H1 (cell line): ENCODE data around the gene PAQR4. TPM values are rescaled to one million over a fixed set of nuclear protein-coding genes. Genes with fewer than 3 reads are reported as not detected.

ENCODE experiments used
- BRCA1 ChIP-seq: IDR thresholded peaks from 2 replicates; pipeline ENCODE4 v1.6.1; 2012; ENCODE audit warnings: low read depth, low read length, improper control_type of control experiment
- KDM5A ChIP-seq: fragments of 200-600 bp; IDR thresholded peaks from 2 replicates; pipeline ENCODE4 v1.7.1; 2012; ENCODE audit warnings: mild to moderate bottlenecking, low read length, inconsistent platforms, mixed read lengths
- RXRA ChIP-seq: IDR thresholded peaks from 2 replicates; pipeline ENCODE4 v1.6.1; 2011; ENCODE audit warnings: low read depth, mild to moderate bottlenecking, low read length, moderate library complexity; ENCODE audit not compliant: insufficient read depth
- SUZ12 ChIP-seq: fragments of 200-600 bp; sonication (generic); IDR thresholded peaks from 2 replicates; pipeline ENCODE4 v1.6.1; 2012; ENCODE audit warnings: mild to moderate bottlenecking, inconsistent platforms, low read length, moderate library complexity, mixed read lengths
- polyA plus RNA-seq, 7 experiments: library from polyadenylated mRNA; depleted of rRNA in 3 of 7; stranded (reverse) in 5 of 7; unstranded in 2 of 7; fragments of >200 nt in 5 of 7; fragments of 200-250 nt in 2 of 7; gene quantifications; 1 replicate in 5 of 7; 2 replicates in 1 of 7; 4 replicates in 1 of 7; pipeline versions ENCODE4 v1.2.1 to v1.2.3, GENCODE V29; 2011 to 2013; ENCODE audit warnings: missing spikeins in 2 of 7, mixed read lengths in 2 of 7
- total RNA-seq: library from RNA; stranded (reverse); fragmentation: NEBNext Ultra II Directional; extraction: Animal tissue kit (Norgen Biotek cat#: 25700); gene quantifications from 2 replicates; pipeline ENCODE4 v1.2.1, GENCODE V29; 2021
- TF ChIP-seq, protein P1 (sequence below): IDR thresholded peaks from 2 replicates; pipeline ENCODE4 v1.6.1; 2011; ENCODE audit warnings: low read length, improper control_type of control experiment

Gene PAQR4
- total and polyA plus RNA-seq, 2 of the 8 experiments (the other 6 are each of a cell fraction or from before 2014, with no cell fraction given): 28.2 to 34.6 TPM

DNA sequence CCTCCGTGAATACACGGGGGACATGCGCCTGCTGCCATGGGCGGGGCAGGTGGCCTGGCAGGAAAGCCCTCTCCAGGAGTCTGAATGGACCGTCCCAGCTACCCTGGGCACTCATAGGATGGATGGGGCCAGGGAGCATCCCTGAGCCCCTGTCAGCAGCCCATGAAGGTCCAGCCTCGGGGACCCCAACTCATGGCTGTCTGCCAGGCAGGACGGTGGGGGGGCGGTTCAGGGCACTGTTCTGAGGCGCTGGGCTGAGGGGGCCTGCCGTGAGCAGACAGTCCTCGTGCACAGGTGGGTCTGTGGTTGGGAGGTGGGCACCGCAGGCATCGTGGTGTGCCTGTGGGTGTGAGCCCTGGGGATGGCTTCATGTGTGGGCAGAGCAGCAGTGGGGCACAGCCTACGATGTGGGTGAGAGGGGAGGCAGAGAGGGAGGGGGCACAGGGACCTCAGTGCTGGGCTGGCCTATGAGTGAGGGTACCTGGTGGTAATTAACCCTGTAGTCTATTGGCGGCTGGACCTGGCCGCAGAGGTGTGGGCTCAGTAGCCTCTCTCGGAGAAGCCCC, 17.6 kb downstream of the PAQR4 start (continued):
- TF ChIP-seq SUZ12 (no peak), BRCA1 (no peak), KDM5A (no peak), RXRA (no peak)
- TF ChIP-seq, protein P1, sequence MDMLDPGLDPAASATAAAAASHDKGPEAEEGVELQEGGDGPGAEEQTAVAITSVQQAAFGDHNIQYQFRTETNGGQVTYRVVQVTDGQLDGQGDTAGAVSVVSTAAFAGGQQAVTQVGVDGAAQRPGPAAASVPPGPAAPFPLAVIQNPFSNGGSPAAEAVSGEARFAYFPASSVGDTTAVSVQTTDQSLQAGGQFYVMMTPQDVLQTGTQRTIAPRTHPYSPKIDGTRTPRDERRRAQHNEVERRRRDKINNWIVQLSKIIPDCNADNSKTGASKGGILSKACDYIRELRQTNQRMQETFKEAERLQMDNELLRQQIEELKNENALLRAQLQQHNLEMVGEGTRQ: no peak
